ENCODE data around the gene HSD11B2. TPM values are rescaled to one million over a fixed set of nuclear protein-coding genes. Genes with fewer than 3 reads are reported as not detected.

The HSD11B2 gene
- total RNA-seq, 1 experiment from 2014 or later: 2.4 TPM

DNA sequence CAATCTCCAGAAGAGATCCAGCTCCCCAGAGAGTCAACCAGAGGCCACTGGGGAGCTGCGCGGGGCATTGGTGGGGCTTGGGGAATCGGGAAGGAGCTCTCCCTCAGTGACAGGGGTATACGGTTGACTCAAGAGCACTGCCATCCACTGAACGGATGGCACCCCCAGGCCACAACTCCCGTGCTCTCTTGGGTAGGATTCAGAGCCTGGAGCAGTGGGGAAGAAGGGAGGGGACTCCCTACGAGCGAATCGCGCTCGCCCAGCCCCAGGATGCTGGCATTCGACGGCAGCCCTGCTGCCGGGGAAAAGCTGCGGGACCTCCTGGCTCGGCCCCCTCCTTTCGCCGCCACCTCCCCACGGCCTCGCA lies 37.1 kb upstream of the HSD11B2 start:
- H3K4me1 ChIP-seq (ENCODE audit: insufficient read depth, low read length): peaks cover 5% of the 10 kb centered on the region; the same call in 1 of the 2 replicates
- H3K9me3 ChIP-seq (ENCODE audit: low read length): no peaks in the 10 kb centered on the region
- H3K27me3 ChIP-seq (ENCODE audit: low read length): no peaks in the 10 kb centered on the region
- H3K4me2 ChIP-seq (ENCODE audit: low read length): no peak overlapping the region
- ChIA-PET POLR2A (ENCODE audit: unreplicated experiment) (no interaction called here), CTCF (interaction anchor here (0.7 kb wide), 1 partner anchor 133 kb away, joined by 6 read pairs; no protein-coding TSS in a partner anchor)
- no peak for DNase-seq
- no peaks in the 10 kb centered on the region for H4K20me1 ChIP-seq (ENCODE audit: low read length)
- no peak for ATAC-seq
- H3K9me2 ChIP-seq (replicated peaks; ENCODE audit: low read length): no peaks in the 10 kb centered on the region
- no peaks in the 10 kb centered on the region for H3K79me2 ChIP-seq (ENCODE audit: low read length)
- no peak overlapping the region for H3K27ac ChIP-seq (ENCODE audit: low read length)
- intact Hi-C loops (cut with micrococcal nuclease): loop anchor here (10.0 kb wide), 1 partner anchor 49 kb away; no protein-coding TSS in a partner anchor
- TF ChIP-seq EZH2phosphoT487 (IDR thresholded peaks at IDR 0.05; ENCODE audit: borderline replicate concordance, low read length) (no peak), EZH2 (IDR thresholded peaks at IDR 0.05; ENCODE audit: low read length, unreplicated experiment) (no peak)
- no peak overlapping the region for H3K4me3 ChIP-seq (ENCODE audit: low read length)
- H3K36me3 ChIP-seq (ENCODE audit: low read depth, low read length): no peaks in the 10 kb centered on the region
- no peak overlapping the region for H3K9ac ChIP-seq (ENCODE audit: low read length)
- H2AFZ ChIP-seq (ENCODE audit: low read length): no peak overlapping the region
- H3F3A ChIP-seq (ENCODE audit: low read length, unreplicated experiment): no peaks in the 10 kb centered on the region
- no TSS peak for BruUV-seq (replicated peaks)

DNA sequence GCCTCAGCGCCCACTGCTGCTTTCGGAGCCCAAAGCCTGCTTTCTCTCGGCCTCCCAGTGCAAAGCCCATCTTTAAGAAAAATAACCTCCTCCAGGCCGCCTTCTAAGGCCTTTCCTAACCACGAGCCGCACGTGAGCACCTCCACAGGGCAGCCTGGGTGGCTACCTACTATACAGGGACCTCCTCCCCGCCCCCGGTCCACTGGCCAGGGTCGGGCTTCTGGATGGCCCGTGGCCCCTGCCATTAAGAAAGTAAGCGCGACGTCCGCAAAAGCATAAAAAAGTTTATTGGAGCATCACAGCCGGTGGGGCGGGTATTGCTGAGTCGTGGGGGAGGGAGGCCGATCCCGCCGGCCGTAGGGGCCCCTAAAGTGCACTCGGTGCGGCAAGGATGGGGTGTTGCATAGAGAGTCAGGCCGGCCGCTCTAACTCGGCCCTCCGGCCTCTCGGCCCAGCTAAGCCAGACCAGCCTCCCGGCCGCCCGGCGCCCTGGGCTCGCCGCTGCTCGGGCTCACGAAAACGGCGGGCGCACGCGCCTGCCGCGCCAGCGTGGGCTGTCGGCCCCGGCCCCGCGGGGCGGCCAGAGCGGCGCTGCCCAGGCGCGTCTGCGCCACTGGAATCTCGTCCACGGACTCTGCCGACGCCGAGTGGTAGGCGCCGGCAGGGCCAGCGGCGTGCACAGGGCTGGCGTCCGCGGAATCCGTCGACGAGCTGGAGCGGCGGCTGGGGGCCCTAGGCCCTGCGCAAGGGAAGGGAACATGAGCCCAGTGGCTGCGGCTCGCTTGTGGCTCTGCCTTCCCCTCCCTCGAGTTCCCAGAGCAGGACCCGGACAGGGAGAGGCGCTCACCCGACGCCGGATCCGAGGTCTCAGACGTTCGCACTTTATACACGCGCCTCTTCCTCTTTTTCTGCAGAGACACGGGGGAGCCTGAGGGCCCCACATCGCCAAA lies 36.5 kb upstream of the HSD11B2 start:
- Histone ChIP-seq H3F3A (ENCODE audit: low read length, unreplicated experiment) (no peaks in the 10 kb centered on the region), H3K4me1 (ENCODE audit: insufficient read depth, low read length) (peaks cover 5% of the 10 kb centered on the region; the same call in 1 of the 2 replicates), H3K4me2 (ENCODE audit: low read length) (no peak overlapping the region), H3K9ac (ENCODE audit: low read length) (no peak overlapping the region), H3K27ac (ENCODE audit: low read length) (no peak overlapping the region), H3K4me3 (ENCODE audit: low read length) (no peak overlapping the region), H3K27me3 (ENCODE audit: low read length) (no peaks in the 10 kb centered on the region), H4K20me1 (ENCODE audit: low read length) (no peaks in the 10 kb centered on the region), H3K9me3 (ENCODE audit: low read length) (no peaks in the 10 kb centered on the region), H3K9me2 (replicated peaks; ENCODE audit: low read length) (no peaks in the 10 kb centered on the region), H3K36me3 (ENCODE audit: low read depth, low read length) (no peaks in the 10 kb centered on the region), H2AFZ (ENCODE audit: low read length) (no peak overlapping the region), H3K79me2 (ENCODE audit: low read length) (no peaks in the 10 kb centered on the region)
- no peak for TF ChIP-seq EZH2phosphoT487 (IDR thresholded peaks at IDR 0.05; ENCODE audit: borderline replicate concordance, low read length)
- DNase-seq: no peak
- CTCF ChIA-PET: interaction anchor here (0.7 kb wide), 1 partner anchor 134 kb away, joined by 6 read pairs; no protein-coding TSS in a partner anchor
- BruUV-seq (replicated peaks): no TSS peak
- POLR2A ChIA-PET (ENCODE audit: unreplicated experiment): no interaction called here
- intact Hi-C loops (cut with micrococcal nuclease): loop anchor here (10.0 kb wide), 1 partner anchor 50 kb away; no protein-coding TSS in a partner anchor
- ATAC-seq: no peak

DNA sequence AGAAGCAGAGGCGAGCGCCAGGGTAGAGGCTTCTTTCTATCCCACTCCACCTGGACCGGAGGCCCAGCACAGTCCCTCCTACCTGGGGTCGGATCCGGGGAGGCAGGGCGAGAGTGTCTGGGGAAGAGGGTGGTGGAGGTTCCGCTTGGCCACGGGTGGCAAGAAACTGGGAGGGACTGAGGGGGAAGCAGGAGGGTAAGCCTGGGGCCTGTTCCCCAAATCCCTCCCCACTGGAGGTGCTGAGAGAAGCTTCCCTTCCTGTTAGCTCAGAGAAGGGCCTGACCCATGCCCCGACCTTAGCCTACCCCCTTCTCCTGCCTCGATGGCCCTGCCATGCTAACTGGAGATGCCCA lies 35.8 kb upstream of the HSD11B2 start:
- H3K9me2 ChIP-seq (replicated peaks; ENCODE audit: low read length): no peaks in the 10 kb centered on the region
- ChIA-PET POLR2A (ENCODE audit: unreplicated experiment) (no interaction called here), CTCF (no interaction called here)
- H4K20me1 ChIP-seq (ENCODE audit: low read length): no peaks in the 10 kb centered on the region
- intact Hi-C loops (cut with micrococcal nuclease): loop anchor here (10.0 kb wide), 1 partner anchor 50 kb away; no protein-coding TSS in a partner anchor
- H2AFZ ChIP-seq (ENCODE audit: low read length): no peak overlapping the region
- TF ChIP-seq EZH2phosphoT487 (IDR thresholded peaks at IDR 0.05; ENCODE audit: borderline replicate concordance, low read length) (no peak), EZH2 (IDR thresholded peaks at IDR 0.05; ENCODE audit: low read length, unreplicated experiment) (no peak)
- TF ChIP-seq, protein P1, sequence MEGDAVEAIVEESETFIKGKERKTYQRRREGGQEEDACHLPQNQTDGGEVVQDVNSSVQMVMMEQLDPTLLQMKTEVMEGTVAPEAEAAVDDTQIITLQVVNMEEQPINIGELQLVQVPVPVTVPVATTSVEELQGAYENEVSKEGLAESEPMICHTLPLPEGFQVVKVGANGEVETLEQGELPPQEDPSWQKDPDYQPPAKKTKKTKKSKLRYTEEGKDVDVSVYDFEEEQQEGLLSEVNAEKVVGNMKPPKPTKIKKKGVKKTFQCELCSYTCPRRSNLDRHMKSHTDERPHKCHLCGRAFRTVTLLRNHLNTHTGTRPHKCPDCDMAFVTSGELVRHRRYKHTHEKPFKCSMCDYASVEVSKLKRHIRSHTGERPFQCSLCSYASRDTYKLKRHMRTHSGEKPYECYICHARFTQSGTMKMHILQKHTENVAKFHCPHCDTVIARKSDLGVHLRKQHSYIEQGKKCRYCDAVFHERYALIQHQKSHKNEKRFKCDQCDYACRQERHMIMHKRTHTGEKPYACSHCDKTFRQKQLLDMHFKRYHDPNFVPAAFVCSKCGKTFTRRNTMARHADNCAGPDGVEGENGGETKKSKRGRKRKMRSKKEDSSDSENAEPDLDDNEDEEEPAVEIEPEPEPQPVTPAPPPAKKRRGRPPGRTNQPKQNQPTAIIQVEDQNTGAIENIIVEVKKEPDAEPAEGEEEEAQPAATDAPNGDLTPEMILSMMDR (conservative IDR thresholded peaks at IDR 0.05; ENCODE audit: low read depth, low read length): no peak
- no peaks in the 10 kb centered on the region for H3K27me3 ChIP-seq (ENCODE audit: low read length)
- ATAC-seq (no peak), DNase-seq (no peak)
- H3K79me2 ChIP-seq (ENCODE audit: low read length): no peaks in the 10 kb centered on the region
- no peak overlapping the region for H3K9ac ChIP-seq (ENCODE audit: low read length)
- no peaks in the 10 kb centered on the region for H3K36me3 ChIP-seq (ENCODE audit: low read depth, low read length)
- H3K4me2 ChIP-seq (ENCODE audit: low read length): no peak overlapping the region
- no peaks in the 10 kb centered on the region for H3F3A ChIP-seq (ENCODE audit: low read length, unreplicated experiment)
- H3K27ac ChIP-seq (ENCODE audit: low read length): no peak overlapping the region
- H3K9me3 ChIP-seq (ENCODE audit: low read length): no peaks in the 10 kb centered on the region
- H3K4me3 ChIP-seq (ENCODE audit: low read length): no peak overlapping the region
- H3K4me1 ChIP-seq (ENCODE audit: insufficient read depth, low read length): peaks cover 5% of the 10 kb centered on the region; the same call in 1 of the 2 replicates
- BruUV-seq (replicated peaks): no TSS peak
